Nephron (organoid): ENCODE results near the gene SSC4D.
A peak's percentile ranks its signal among the peaks of the same experiment; 100 is the strongest.

Experiments
- H3K27ac Mint-ChIP-seq, 3 experiments: 2 replicates each; pipeline ENCODE4 v1.8.0; 2020; ENCODE audit warnings: mixed read lengths in 3 of 3, mild to moderate bottlenecking in 2 of 3, moderate library complexity in 1 of 3
- H3K27me3 Mint-ChIP-seq: 2 replicates; pipeline ENCODE4 v1.8.0; 2021; ENCODE audit warnings: low read depth, mild to moderate bottlenecking, moderate library complexity, mixed read lengths
- H3K36me3 Mint-ChIP-seq: 2 replicates; pipeline ENCODE4 v1.8.0; 2020; ENCODE audit warnings: low read depth, mixed read lengths
- H3K4me1 Mint-ChIP-seq: 2 replicates; pipeline ENCODE4 v1.8.0; 2020; ENCODE audit warnings: mixed read lengths
- H3K4me3 Mint-ChIP-seq, 3 experiments: 2 replicates each; pipeline ENCODE4 v1.8.0; 2020; ENCODE audit warnings: mild to moderate bottlenecking in 3 of 3, mixed read lengths in 3 of 3, moderate library complexity in 2 of 3
- H3K9me3 Mint-ChIP-seq: 2 replicates; pipeline ENCODE4 v1.8.0; 2020; ENCODE audit warnings: mixed read lengths
- TF ChIP-seq, protein P1 (sequence below), 3 experiments: fragments of 200-600 bp; sonication (generic); IDR thresholded peaks; one replicate each; pipeline ENCODE4 v1.5.0; 2021; ENCODE audit warnings: antibody characterized with exemption in 3 of 3; ENCODE audit not compliant: unreplicated experiment in 3 of 3

SSC4D gene

DNA sequence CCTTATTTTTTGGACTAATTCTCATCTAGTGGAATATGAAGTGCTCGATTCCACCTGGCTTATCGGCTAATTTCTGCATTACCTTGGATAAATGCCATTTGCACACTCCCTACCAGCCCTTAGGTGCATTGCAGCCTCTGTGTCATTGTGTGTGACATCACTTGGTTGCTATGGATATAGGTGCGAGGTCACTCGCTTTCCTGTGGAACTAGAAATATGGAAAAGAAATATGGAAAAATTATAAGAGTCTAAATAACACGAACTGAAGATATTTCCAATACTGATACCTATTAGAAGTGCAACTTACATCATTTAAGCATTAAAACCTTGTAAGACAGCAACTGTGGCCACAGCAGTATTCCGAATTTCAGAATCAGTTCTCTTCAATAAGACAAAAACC, 52.7 kb downstream of the SSC4D start:
- peak overlapping the region; percentile 96 to 99 (median 97) for H3K4me3 Mint-ChIP-seq
- peaks cover 43% of the 10 kb centered on the region for H3K36me3 Mint-ChIP-seq
- peaks cover 46% of the 10 kb centered on the region for H3K4me1 Mint-ChIP-seq
- TF ChIP-seq, protein P1, sequence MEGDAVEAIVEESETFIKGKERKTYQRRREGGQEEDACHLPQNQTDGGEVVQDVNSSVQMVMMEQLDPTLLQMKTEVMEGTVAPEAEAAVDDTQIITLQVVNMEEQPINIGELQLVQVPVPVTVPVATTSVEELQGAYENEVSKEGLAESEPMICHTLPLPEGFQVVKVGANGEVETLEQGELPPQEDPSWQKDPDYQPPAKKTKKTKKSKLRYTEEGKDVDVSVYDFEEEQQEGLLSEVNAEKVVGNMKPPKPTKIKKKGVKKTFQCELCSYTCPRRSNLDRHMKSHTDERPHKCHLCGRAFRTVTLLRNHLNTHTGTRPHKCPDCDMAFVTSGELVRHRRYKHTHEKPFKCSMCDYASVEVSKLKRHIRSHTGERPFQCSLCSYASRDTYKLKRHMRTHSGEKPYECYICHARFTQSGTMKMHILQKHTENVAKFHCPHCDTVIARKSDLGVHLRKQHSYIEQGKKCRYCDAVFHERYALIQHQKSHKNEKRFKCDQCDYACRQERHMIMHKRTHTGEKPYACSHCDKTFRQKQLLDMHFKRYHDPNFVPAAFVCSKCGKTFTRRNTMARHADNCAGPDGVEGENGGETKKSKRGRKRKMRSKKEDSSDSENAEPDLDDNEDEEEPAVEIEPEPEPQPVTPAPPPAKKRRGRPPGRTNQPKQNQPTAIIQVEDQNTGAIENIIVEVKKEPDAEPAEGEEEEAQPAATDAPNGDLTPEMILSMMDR (IDR thresholded peaks at IDR 0.05; ENCODE audit: unreplicated experiment in 3 of 3) = no peak
- H3K27me3 Mint-ChIP-seq = no peaks in the 10 kb centered on the region
- no peaks in the 10 kb centered on the region for H3K9me3 Mint-ChIP-seq
- peak overlapping the region; percentile 94 to 97 (median 97) for H3K27ac Mint-ChIP-seq

- Mint-ChIP-seq H3K36me3 (peaks cover 50% of the 10 kb centered on the region), H3K27me3 (no peaks in the 10 kb centered on the region), H3K27ac (peak overlapping the region; percentile 19 to 27 (median 21)), H3K4me1 (peaks cover 53% of the 10 kb centered on the region), H3K4me3 (peak overlapping the region; percentile 59 to 79 (median 67)), H3K9me3 (no peaks in the 10 kb centered on the region)
- TF ChIP-seq, protein P1 (IDR thresholded peaks at IDR 0.05; ENCODE audit: unreplicated experiment in 3 of 3) = no peak
Measured at GRCh38 chr7:76356115-76356514, 53.4 kb downstream of the SSC4D start.

DNA sequence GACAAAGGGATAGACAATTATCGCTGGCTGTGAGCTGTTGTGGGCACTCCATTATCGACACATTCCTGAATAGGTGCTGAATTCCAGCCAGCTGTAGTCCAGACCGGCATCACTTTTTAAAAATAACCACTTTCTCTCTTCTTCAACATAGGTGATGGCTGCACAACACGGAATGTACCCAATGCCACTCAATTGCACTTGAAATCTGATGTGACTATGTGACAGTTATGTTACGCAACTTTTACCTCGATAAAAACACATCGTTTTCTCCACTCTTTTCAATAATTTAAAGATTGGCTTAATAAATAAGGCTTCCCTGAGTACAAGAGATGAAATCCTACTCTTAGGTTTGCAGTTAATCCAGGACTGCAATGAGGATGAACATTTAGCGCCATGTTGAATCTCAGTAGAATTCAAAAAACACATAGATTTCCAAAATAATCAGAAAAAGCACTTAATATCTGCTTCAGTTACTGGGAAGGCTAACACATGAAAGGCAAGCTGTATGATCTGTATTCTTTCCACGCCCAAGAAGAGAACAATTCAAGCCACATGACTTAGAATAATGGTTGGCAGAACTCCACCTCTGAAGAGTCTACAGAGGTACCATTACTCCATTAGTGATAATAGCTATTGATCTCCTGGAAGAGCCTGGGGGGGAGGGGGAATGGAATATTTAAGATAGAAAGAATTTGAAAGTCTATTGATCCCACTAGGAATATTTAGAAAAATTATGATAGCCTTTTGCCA, 54.3 kb downstream of the SSC4D start:
- Mint-ChIP-seq H3K4me3 (peak overlapping the region; percentile 16 to 71 (median 59)), H3K4me1 (peaks cover 55% of the 10 kb centered on the region), H3K27me3 (no peaks in the 10 kb centered on the region), H3K36me3 (peaks cover 59% of the 10 kb centered on the region), H3K27ac (peak overlapping the region in 1 of 3 experiments; percentile 21), H3K9me3 (no peaks in the 10 kb centered on the region)
- TF ChIP-seq, protein P1 (IDR thresholded peaks at IDR 0.05; ENCODE audit: unreplicated experiment in 3 of 3) = no peak

- H3K27me3 Mint-ChIP-seq = no peaks in the 10 kb centered on the region
- TF ChIP-seq, protein P1 (IDR thresholded peaks at IDR 0.05; ENCODE audit: unreplicated experiment in 3 of 3) = no peak
- peak overlapping the region in 1 of 3 experiments; percentile 60 for H3K4me3 Mint-ChIP-seq
- H3K36me3 Mint-ChIP-seq = peaks cover 66% of the 10 kb centered on the region
- no peaks in the 10 kb centered on the region for H3K9me3 Mint-ChIP-seq
- H3K4me1 Mint-ChIP-seq = peaks cover 49% of the 10 kb centered on the region
- H3K27ac Mint-ChIP-seq = no peak overlapping the region
Measured at GRCh38 chr7:76354516-76354915, 55.0 kb downstream of the SSC4D start.

DNA sequence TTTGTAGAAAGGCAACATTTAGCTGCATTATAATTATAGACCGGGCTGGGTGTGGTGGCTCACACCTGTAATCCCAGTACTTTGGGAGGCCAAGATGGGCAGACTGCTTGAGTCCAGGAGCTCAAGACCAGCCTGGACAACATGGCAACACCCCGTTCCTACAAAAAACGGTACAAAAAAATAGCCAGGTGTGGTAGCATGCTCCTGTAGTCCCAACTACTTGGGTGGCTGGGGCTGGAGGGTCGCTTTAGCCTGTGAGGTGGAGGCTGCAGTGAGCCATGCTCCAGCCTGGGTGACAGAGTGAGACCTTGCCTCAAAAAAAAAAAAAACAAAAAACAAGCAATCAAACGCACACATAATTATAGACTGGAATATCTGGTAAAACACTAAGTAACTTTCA, 55.8 kb downstream of the SSC4D start:
- no peaks in the 10 kb centered on the region for H3K9me3 Mint-ChIP-seq
- no peak overlapping the region for H3K27ac Mint-ChIP-seq
- no peaks in the 10 kb centered on the region for H3K27me3 Mint-ChIP-seq
- TF ChIP-seq, protein P1 (IDR thresholded peaks at IDR 0.05; ENCODE audit: unreplicated experiment in 3 of 3) = no peak
- H3K4me3 Mint-ChIP-seq = no peak overlapping the region
- H3K36me3 Mint-ChIP-seq = peaks cover 71% of the 10 kb centered on the region
- H3K4me1 Mint-ChIP-seq = peaks cover 47% of the 10 kb centered on the region

DNA sequence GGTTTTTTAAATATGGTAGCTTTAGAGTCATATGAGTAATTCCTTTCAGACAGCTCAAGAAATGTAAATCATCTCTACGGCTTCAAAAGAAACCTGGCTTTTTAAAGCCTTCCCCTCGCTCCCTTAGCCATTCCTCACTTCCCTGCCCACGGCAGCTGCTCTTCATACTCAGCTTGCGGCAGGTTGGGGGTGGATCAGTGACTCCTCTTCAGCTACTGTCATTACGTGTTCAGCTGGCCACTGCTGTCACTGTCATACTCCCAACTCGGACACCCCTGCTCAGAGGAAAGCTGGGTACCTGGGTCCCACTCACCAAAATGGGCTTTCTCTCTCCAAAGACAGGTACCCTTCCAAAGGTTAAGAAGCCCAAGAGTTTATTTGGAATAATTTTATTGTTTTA, 57.3 kb downstream of the SSC4D start:
- Mint-ChIP-seq H3K27me3 (no peaks in the 10 kb centered on the region), H3K4me1 (peaks cover 50% of the 10 kb centered on the region), H3K9me3 (no peaks in the 10 kb centered on the region), H3K27ac (peak overlapping the region; percentile 54 to 65 (median 59)), H3K36me3 (peaks cover 74% of the 10 kb centered on the region), H3K4me3 (peak overlapping the region in 1 of 3 experiments; percentile 37)
- TF ChIP-seq, protein P1 (IDR thresholded peaks at IDR 0.05; ENCODE audit: unreplicated experiment in 3 of 3) = no peak
